CD14-positive monocyte (primary cell): Measurements from ENCODE around the gene GPHN. TPM values are rescaled to one million over a fixed set of nuclear protein-coding genes. Genes with fewer than 3 reads are reported as not detected.

ENCODE experiments used
- DNase-seq, 3 donors: peaks; one replicate each; pipeline ENCODE4 v3.0.0-alpha.2; 2011 to 2022
- H2AFZ ChIP-seq: 2 replicates; pipeline ENCODE4 v1.6.0; 2012; ENCODE audit warnings: mild to moderate bottlenecking, low read depth, low read length, inconsistent platforms; ENCODE audit not compliant: insufficient read depth, poor library complexity, severe bottlenecking
- H3K27ac ChIP-seq, 2 donors: 1 replicate in 1 of 2; 2 replicates in 1 of 2; pipeline ENCODE4 v1.5.1; 2012 to 2013; ENCODE audit warnings: low read length in 2 of 2, control low read depth in 1 of 2, inconsistent platforms in 1 of 2, low read depth in 1 of 2, mild to moderate bottlenecking in 1 of 2
- H3K27me3 ChIP-seq, 2 donors: one replicate each; pipeline versions ENCODE4 v1.6.0 to v1.6.1; 2011 to 2013; ENCODE audit warnings: low read length in 2 of 2; ENCODE audit not compliant: control insufficient read depth in 2 of 2, insufficient read depth in 2 of 2
- H3K36me3 ChIP-seq, 2 donors: replicated peaks in 1 of 2; 1 replicate in 1 of 2; 2 replicates in 1 of 2; pipeline versions ENCODE4 v1.5.1 to v1.6.1; 2012 to 2013; ENCODE audit warnings: low read length in 2 of 2, control low read depth in 1 of 2, inconsistent platforms in 1 of 2, mild to moderate bottlenecking in 1 of 2; ENCODE audit not compliant: insufficient read depth in 2 of 2, control insufficient read depth in 1 of 2
- H3K4me1 ChIP-seq, 2 donors: 1 replicate in 1 of 2; 2 replicates in 1 of 2; pipeline versions ENCODE4 v1.5.1 to v1.6.1; 2012 to 2013; ENCODE audit warnings: low read length in 2 of 2, control low read depth in 1 of 2, inconsistent platforms in 1 of 2, mild to moderate bottlenecking in 1 of 2, moderate library complexity in 1 of 2; ENCODE audit not compliant: insufficient read depth in 2 of 2, control insufficient read depth in 1 of 2
- H3K4me2 ChIP-seq: replicated peaks from 2 replicates; pipeline ENCODE3; 2012; ENCODE audit warnings: low read length, moderate library complexity, mild to moderate bottlenecking; ENCODE audit not compliant: poor library complexity, severe bottlenecking; ENCODE audit errors: extremely low read depth
- H3K4me3 ChIP-seq, 3 experiments: fragments of 200-600 bp in 1 of 3; sonication (generic) in 1 of 3; replicated peaks in 1 of 3; 1 replicate in 2 of 3; 2 replicates in 1 of 3; pipeline ENCODE4 v1.5.1; 2011 to 2013; ENCODE audit warnings: low read length in 3 of 3, mild to moderate bottlenecking in 3 of 3, control low read depth in 2 of 3, low read depth in 2 of 3, inconsistent platforms in 1 of 3, moderate library complexity in 1 of 3
- H3K79me2 ChIP-seq: 2 replicates; pipeline ENCODE4 v1.6.0; 2012; ENCODE audit warnings: mild to moderate bottlenecking, control low read depth, inconsistent platforms, low read length, moderate library complexity; ENCODE audit not compliant: insufficient read depth
- H3K9ac ChIP-seq: 2 replicates; pipeline ENCODE4 v1.6.0; 2017; ENCODE audit warnings: low read length, mild to moderate bottlenecking; ENCODE audit not compliant: insufficient read depth, poor library complexity, severe bottlenecking
- H3K9me3 ChIP-seq, 2 donors: replicated peaks in 1 of 2; 1 replicate in 1 of 2; 2 replicates in 1 of 2; pipeline versions ENCODE4 v1.5.1 to v1.6.1; 2012 to 2013; ENCODE audit warnings: low read length in 2 of 2, control low read depth in 1 of 2; ENCODE audit not compliant: control insufficient read depth in 1 of 2, insufficient read depth in 1 of 2
- H4K20me1 ChIP-seq: 2 replicates; pipeline ENCODE4 v1.6.0; 2012; ENCODE audit warnings: mild to moderate bottlenecking, low read length, control low read depth, moderate library complexity; ENCODE audit not compliant: insufficient read depth
- H3K27ac Mint-ChIP-seq, 7 donors: one replicate each; pipeline ENCODE4 v1.8.0; 2020; ENCODE audit warnings: mild to moderate bottlenecking in 7 of 7, mixed read lengths in 7 of 7, moderate library complexity in 6 of 7, inconsistent platforms in 2 of 7
- H3K27me3 Mint-ChIP-seq, 3 donors: one replicate each; pipeline ENCODE4 v1.8.0; 2021 to 2022; ENCODE audit warnings: low read depth in 3 of 3, mild to moderate bottlenecking in 3 of 3, mixed read lengths in 3 of 3, moderate library complexity in 3 of 3, inconsistent platforms in 1 of 3
- H3K36me3 Mint-ChIP-seq, 2 donors: one replicate each; pipeline ENCODE4 v1.8.0; 2020; ENCODE audit warnings: mixed read lengths in 2 of 2, inconsistent platforms in 1 of 2, mild to moderate bottlenecking in 1 of 2
- H3K4me1 Mint-ChIP-seq: one replicate; pipeline ENCODE4 v1.8.0; 2020; ENCODE audit warnings: mild to moderate bottlenecking, mixed read lengths
- H3K4me3 Mint-ChIP-seq, 2 donors: one replicate each; pipeline ENCODE4 v1.8.0; 2020; ENCODE audit warnings: mild to moderate bottlenecking in 2 of 2, mixed read lengths in 2 of 2, moderate library complexity in 1 of 2
- H3K9me3 Mint-ChIP-seq, 7 donors: one replicate each; pipeline ENCODE4 v1.8.0; 2020 to 2022; ENCODE audit warnings: mixed read lengths in 7 of 7, mild to moderate bottlenecking in 6 of 7, moderate library complexity in 6 of 7, inconsistent platforms in 2 of 7
- CTCF ChIP-seq: fragments of 200-600 bp; IDR thresholded peaks from one replicate; pipeline ENCODE4 v1.8.0; 2022; ENCODE audit warnings: antibody characterized with exemption, mild to moderate bottlenecking
- WGBS: methylation state at CpG from one replicate; pipeline ENCODE4 v1.1.5; 2013; ENCODE audit warnings: missing lambda C conversion rate; ENCODE audit not compliant: insufficient coverage; 5-methylcytosine and 5-hydroxymethylcytosine counted together
- intact Hi-C, 2 donors: fragments of 100-400 bp; cut with micrococcal nuclease; formaldehyde crosslinking; loops; one replicate each; pipeline versions ENCODE4 v1.15.0 to v1.15.1; 2023
- polyA plus RNA-seq, 3 donors: library from polyadenylated mRNA; depleted of rRNA in 1 of 3; unstranded in 2 of 3; stranded (reverse) in 1 of 3; fragments of 300-500 nt in 2 of 3; fragments of >200 nt in 1 of 3; fragmentation: Illumina TruSeq in 2 of 3; gene quantifications; 1 replicate in 2 of 3; 2 replicates in 1 of 3; pipeline ENCODE4 v1.2.3, GENCODE V29; 2012 to 2021

GPHN gene
- polyA plus RNA-seq, 3 donors, result 1.9 to 3.1 (median 3.0) TPM

- intact Hi-C loops, result no loop called here
- no peak overlapping the region for H3K27ac Mint-ChIP-seq
Measured at GRCh38 chr14:66509874-66510273, 1.9 kb downstream of the GPHN start.

GRCh38 chr14:66511849-66512248, 3.9 kb downstream of the GPHN start:
- H3K4me2 ChIP-seq, result no peak overlapping the region
- peaks cover 17 to 26% of the 10 kb centered on the region in 2 donors for H3K27me3 ChIP-seq
- intact Hi-C loops, result no loop called here
- no peak overlapping the region for H3K27ac Mint-ChIP-seq
- H3K4me1 ChIP-seq, result peaks cover 25 to 42% of the 10 kb centered on the region in 2 donors
- peaks cover 41% of the 10 kb centered on the region for H3K4me1 Mint-ChIP-seq
- H3K79me2 ChIP-seq, result peaks cover 5% of the 10 kb centered on the region
- no peak overlapping the region for H3K9ac ChIP-seq
- H3K27me3 Mint-ChIP-seq, result peaks cover 19 to 22% (median 20%) of the 10 kb centered on the region in 3 donors
- H3K4me3 Mint-ChIP-seq, result no peak overlapping the region
- H4K20me1 ChIP-seq, result no peaks in the 10 kb centered on the region
- no CpG with 5 or more reads among the region's 1 CpG for WGBS
- H3K9me3 Mint-ChIP-seq, result peaks cover 0 to 4% (median 0%) of the 10 kb centered on the region in 7 donors
- no peak overlapping the region for H2AFZ ChIP-seq
- H3K36me3 Mint-ChIP-seq, result peaks cover 0 to 2% of the 10 kb centered on the region in 2 donors
- no peak overlapping the region for H3K4me3 ChIP-seq
- H3K27ac ChIP-seq, result no peak overlapping the region
- H3K36me3 ChIP-seq, result no peaks in the 10 kb centered on the region
- no peak for TF ChIP-seq CTCF
- H3K9me3 ChIP-seq, result no peaks in the 10 kb centered on the region
- no peak for DNase-seq

More at GRCh38 chr14:66509874-66510273, 1.9 kb downstream of the GPHN start:
- H3K4me2 ChIP-seq, result peak overlapping the region; percentile 98
- H3K36me3 Mint-ChIP-seq, result peaks cover 0 to 2% of the 10 kb centered on the region in 2 donors
- no peaks in the 10 kb centered on the region for H3K36me3 ChIP-seq
- peaks cover 41% of the 10 kb centered on the region for H3K4me1 Mint-ChIP-seq
- DNase-seq, result no peak
- peaks cover 28 to 40% of the 10 kb centered on the region in 2 donors for H3K4me1 ChIP-seq
- peak overlapping the region; percentile 85 to 97 for H3K4me3 Mint-ChIP-seq
- no peak for TF ChIP-seq CTCF
- H3K27ac ChIP-seq, result no peak overlapping the region
- H3K9me3 Mint-ChIP-seq, result peaks cover 0 to 4% (median 0%) of the 10 kb centered on the region in 7 donors
- no peak overlapping the region for H2AFZ ChIP-seq
- H3K79me2 ChIP-seq, result peaks cover 5% of the 10 kb centered on the region
- no peaks in the 10 kb centered on the region for H4K20me1 ChIP-seq
- no CpG with 5 or more reads among the region's 4 CpGs for WGBS
- no peaks in the 10 kb centered on the region for H3K9me3 ChIP-seq
- H3K9ac ChIP-seq, result no peak overlapping the region
- H3K27me3 ChIP-seq, result peaks cover 17 to 26% of the 10 kb centered on the region in 2 donors
- H3K27me3 Mint-ChIP-seq, result peaks cover 19 to 22% (median 20%) of the 10 kb centered on the region in 3 donors
- peak overlapping the region in 1 of 3 experiments; percentile 96 for H3K4me3 ChIP-seq
